HepG2 (cell line): ENCODE data around the gene CMC1. TPM values are rescaled to one million over a fixed set of nuclear protein-coding genes. Genes with fewer than 3 reads are reported as not detected.

ENCODE experiments used
- ATAC-seq: fragments of 200-7000 bp; cut with Tn5 transposase; 3 replicates; pipeline ENCODE4 v1.9.1; 2020; ENCODE audit warnings: mild to moderate bottlenecking, moderate library complexity
- BruUV-seq: library from RNA; stranded (reverse); fragments of 400-500 nt; replicated peaks from 2 replicates; lab custom pipeline; 2021; lab: Mats Ljungman, UMichigan
- CTCF ChIA-PET: fragments of 300-600 bp; formaldehyde crosslinking; extraction: SDS; loops from one replicate; lab custom pipeline; 2021; ENCODE audit warnings: low total read pairs, inconsistent platforms, low intra/inter-chr PET ratio; lab: Yijun Ruan, JAX
- POLR2A ChIA-PET: fragments of 350-600 bp; sonication (Branson Sonifier 250); formaldehyde crosslinking; loops from one replicate; lab custom pipeline; 2020; ENCODE audit warnings: antibody characterized with exemption, inconsistent platforms; lab: Yijun Ruan, JAX
- DNase-seq: peaks from one replicate; pipeline ENCODE4 v3.0.0-alpha.2; 2015; ENCODE audit warnings: low spot score
- FAIRE-seq: peaks from 3 replicates; lab custom pipeline; 2011; peaks lifted over from hg19 to GRCh38; lab: Jason Lieb, UNC
- H2AFZ ChIP-seq: one replicate; pipeline ENCODE4 v1.6.1; 2011; ENCODE audit warnings: low read length, inconsistent platforms
- H3K27ac ChIP-seq: fragments of 300-600 bp; 3 replicates; pipeline ENCODE4 v1.8.0; 2011; ENCODE audit warnings: mixed run types, mild to moderate bottlenecking, mixed read lengths, low read length, inconsistent platforms; ENCODE audit not compliant: insufficient read depth; ENCODE audit errors: extremely low read length
- H3K27me3 ChIP-seq, 2 experiments: fragments of 200-600 bp in 1 of 2; 2 replicates in 1 of 2; 3 replicates in 1 of 2; pipeline versions ENCODE4 v1.6.0 to v1.8.0; 2011; ENCODE audit warnings: low read length in 2 of 2, mild to moderate bottlenecking in 2 of 2, moderate library complexity in 2 of 2, inconsistent platforms in 1 of 2; ENCODE audit not compliant: insufficient read depth in 2 of 2, control insufficient read depth in 1 of 2
- H3K36me3 ChIP-seq, 2 experiments: fragments of 200-600 bp in 1 of 2; replicated peaks in 1 of 2; 2 replicates in 1 of 2; 3 replicates in 1 of 2; pipeline versions ENCODE4 v1.5.1 to v1.8.0; 2011; ENCODE audit warnings: low read length in 2 of 2, inconsistent platforms in 1 of 2; ENCODE audit not compliant: insufficient read depth in 2 of 2, control insufficient read depth in 1 of 2
- H3K4me1 ChIP-seq: 2 replicates; pipeline ENCODE4 v1.5.1; 2012; ENCODE audit warnings: low read length, inconsistent platforms; ENCODE audit not compliant: insufficient read depth
- H3K4me2 ChIP-seq: 2 replicates; pipeline ENCODE4 v1.6.0; 2011; ENCODE audit warnings: low read depth, low read length, inconsistent platforms
- H3K4me3 ChIP-seq, 3 experiments: fragments of 200-600 bp in 1 of 3; sonication (generic), shearing (Covaris generic) in 1 of 3; replicated peaks in 1 of 3; 2 replicates each; pipeline ENCODE4 v1.5.1; 2011 to 2016; ENCODE audit warnings: low read length in 3 of 3, inconsistent platforms in 2 of 3, low read depth in 2 of 3, mild to moderate bottlenecking in 2 of 3, control low read depth in 1 of 3, mixed read lengths in 1 of 3; ENCODE audit not compliant: insufficient read depth in 1 of 3
- H3K79me2 ChIP-seq: one replicate; pipeline ENCODE4 v1.6.1; 2011; ENCODE audit warnings: low read length, inconsistent platforms; ENCODE audit not compliant: insufficient read depth
- H3K9ac ChIP-seq: 2 replicates; pipeline ENCODE4 v1.6.0; 2011; ENCODE audit warnings: mild to moderate bottlenecking, low read depth, low read length, inconsistent platforms; ENCODE audit not compliant: insufficient read depth
- H3K9me3 ChIP-seq: 2 replicates; pipeline ENCODE4 v1.5.1; 2012; ENCODE audit warnings: mild to moderate bottlenecking, low read length
- H4K20me1 ChIP-seq: 2 replicates; pipeline ENCODE4 v1.6.0; 2011; ENCODE audit warnings: inconsistent platforms, mild to moderate bottlenecking, low read length, moderate library complexity; ENCODE audit not compliant: insufficient read depth
- FOXO1 ChIP-seq: sonication (generic); formaldehyde crosslinking; IDR thresholded peaks from 2 replicates; pipeline ENCODE4 v1.4.0; 2020; ENCODE audit warnings: missing genetic modification reagents
- GATA4 ChIP-seq: sonication (generic); IDR thresholded peaks from 2 replicates; pipeline ENCODE4 v1.6.1; 2016; ENCODE audit warnings: antibody characterized with exemption, low read depth, borderline replicate concordance
- KAT8 ChIP-seq: IDR thresholded peaks from 2 replicates; pipeline ENCODE4 v1.6.1; 2016; ENCODE audit warnings: missing genetic modification reagents, missing compliant biosample characterization
- SP4 ChIP-seq: sonication (generic); formaldehyde crosslinking; IDR thresholded peaks from 2 replicates; pipeline ENCODE4 v1.8.1; 2023; ENCODE audit warnings: mild to moderate bottlenecking, missing genetic modification reagents
- ZNF12 ChIP-seq: sonication (generic); formaldehyde crosslinking; IDR thresholded peaks from 2 replicates; pipeline ENCODE4 v1.5.0; 2020; ENCODE audit warnings: missing genetic modification reagents
- ZNF331 ChIP-seq: sonication (generic); formaldehyde crosslinking; IDR thresholded peaks from 2 replicates; pipeline ENCODE4 v1.4.0; 2020; ENCODE audit warnings: missing genetic modification reagents
- ZNF337 ChIP-seq: sonication (generic); formaldehyde crosslinking; IDR thresholded peaks from 2 replicates; pipeline ENCODE4 v1.5.1; 2020; ENCODE audit warnings: missing genetic modification reagents, low read depth, mild to moderate bottlenecking, borderline replicate concordance
- ZSCAN12 ChIP-seq: sonication (generic); formaldehyde crosslinking; IDR thresholded peaks from 2 replicates; pipeline ENCODE4 v1.9.0; 2021; ENCODE audit warnings: mild to moderate bottlenecking, missing genetic modification reagents
- WGBS: methylation state at CpG from one replicate; pipeline ENCODE4 v1.1.6; 2017; ENCODE audit warnings: low lambda C conversion rate; 5-methylcytosine and 5-hydroxymethylcytosine counted together
- in situ Hi-C: cut with HindIII; loops from 2 replicates; pipeline ENCODE4 v1.10.0; 2017; ENCODE audit warnings: low pct_unique_long_range_greater_than_20kb; ENCODE audit not compliant: extremely low pct_ligation_motif_present
- intact Hi-C: fragments of 100-400 bp; cut with micrococcal nuclease; formaldehyde crosslinking; loops from one replicate; pipeline ENCODE4 v1.10.0; 2022; ENCODE audit not compliant: unreplicated experiment
- polyA plus RNA-seq, 8 experiments: library from polyadenylated mRNA; depleted of rRNA in 3 of 8; stranded (reverse) in 7 of 8; unstranded in 1 of 8; fragments of >200 nt; fragmentation: Illumina TruSeq in 4 of 8; extraction: Trizol in 4 of 8; gene quantifications; 2 replicates each; pipeline versions ENCODE4 v1.2.1 to v1.2.3, GENCODE V29; 2011 to 2016; ENCODE audit warnings: low read depth in 4 of 8, missing spikeins in 1 of 8, mixed read lengths in 1 of 8; ENCODE audit not compliant: insufficient read depth in 1 of 8
- total RNA-seq, 5 experiments: library from RNA; depleted of rRNA; stranded (reverse); fragments of >200 nt; fragmentation: Illumina TruSeq; extraction: Trizol; gene quantifications; 2 replicates each; pipeline ENCODE4 v1.2.3, GENCODE V29; 2016; ENCODE audit warnings: low read depth in 1 of 5
- TF ChIP-seq, protein P1 (sequence below): sonication (generic); formaldehyde crosslinking; IDR thresholded peaks from 2 replicates; pipeline ENCODE4 v1.4.0; 2020; ENCODE audit warnings: missing genetic modification reagents
- TF ChIP-seq, protein P2 (sequence below): sonication (generic); formaldehyde crosslinking; IDR thresholded peaks from 2 replicates; pipeline ENCODE4 v1.4.0; 2020; ENCODE audit warnings: missing genetic modification reagents
- TF ChIP-seq, protein P3 (sequence below): IDR thresholded peaks from 2 replicates; pipeline ENCODE4 v1.6.1; 2016; ENCODE audit warnings: low read depth, missing genetic modification reagents, missing compliant biosample characterization

CMC1 gene
- total and polyA plus RNA-seq, 2 of the 13 experiments (the other 11 are each of a cell fraction or from before 2014, with no cell fraction given) = 22.1 to 29.5 TPM

DNA sequence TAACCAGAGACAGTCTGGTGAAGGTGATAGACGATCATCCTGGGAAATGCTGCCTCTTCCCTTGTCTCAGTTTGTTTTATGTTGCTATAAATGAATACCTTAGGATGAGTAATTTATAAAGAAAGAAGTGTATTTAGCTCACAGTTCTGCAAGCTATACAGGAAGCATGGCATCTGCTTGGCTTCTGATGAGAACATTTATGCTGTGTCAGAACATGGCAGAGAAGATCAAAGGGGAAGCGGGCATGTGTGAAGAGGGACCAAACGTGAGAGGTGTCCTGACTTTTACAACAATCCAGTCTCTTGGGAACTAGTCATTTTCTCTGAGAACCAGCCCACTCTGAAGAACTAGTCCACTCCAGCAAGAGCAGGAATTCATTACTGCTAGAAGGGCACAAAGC is 9.6 kb downstream of the CMC1 start:
- no peaks in the 10 kb centered on the region for H3K27me3 ChIP-seq
- intact Hi-C loops = no loop called here
- peaks cover 43% of the 10 kb centered on the region for H3K79me2 ChIP-seq
- 94% methylated on average over 3 of the region's 3 CpGs for WGBS
- in situ Hi-C loops = no loop called here
- no peak overlapping the region for H3K9ac ChIP-seq
- TF ChIP-seq, protein P1, sequence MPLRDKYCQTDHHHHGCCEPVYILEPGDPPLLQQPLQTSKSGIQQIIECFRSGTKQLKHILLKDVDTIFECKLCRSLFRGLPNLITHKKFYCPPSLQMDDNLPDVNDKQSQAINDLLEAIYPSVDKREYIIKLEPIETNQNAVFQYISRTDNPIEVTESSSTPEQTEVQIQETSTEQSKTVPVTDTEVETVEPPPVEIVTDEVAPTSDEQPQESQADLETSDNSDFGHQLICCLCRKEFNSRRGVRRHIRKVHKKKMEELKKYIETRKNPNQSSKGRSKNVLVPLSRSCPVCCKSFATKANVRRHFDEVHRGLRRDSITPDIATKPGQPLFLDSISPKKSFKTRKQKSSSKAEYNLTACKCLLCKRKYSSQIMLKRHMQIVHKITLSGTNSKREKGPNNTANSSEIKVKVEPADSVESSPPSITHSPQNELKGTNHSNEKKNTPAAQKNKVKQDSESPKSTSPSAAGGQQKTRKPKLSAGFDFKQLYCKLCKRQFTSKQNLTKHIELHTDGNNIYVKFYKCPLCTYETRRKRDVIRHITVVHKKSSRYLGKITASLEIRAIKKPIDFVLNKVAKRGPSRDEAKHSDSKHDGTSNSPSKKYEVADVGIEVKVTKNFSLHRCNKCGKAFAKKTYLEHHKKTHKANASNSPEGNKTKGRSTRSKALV (CRISPR knock-in tag) = no peak
- TF ChIP-seq FOXO1 (CRISPR knock-in tag) (no peak), ZNF337 (CRISPR knock-in tag) (no peak), KAT8 (no peak)
- no peak overlapping the region for H3K4me3 ChIP-seq
- ChIA-PET POLR2A (no interaction called here), CTCF (no interaction called here)
- no peaks in the 10 kb centered on the region; a peak in 1 of 5 replicates for H3K36me3 ChIP-seq
- H3K27ac ChIP-seq = no peak overlapping the region
- no TSS peak for BruUV-seq
- H4K20me1 ChIP-seq = no peaks in the 10 kb centered on the region
- DNase-seq (no peak), FAIRE-seq (no peak), ATAC-seq (no peak)
- H3K9me3 ChIP-seq = no peaks in the 10 kb centered on the region
- no peak overlapping the region for H2AFZ ChIP-seq
- H3K4me2 ChIP-seq = no peak overlapping the region
- peaks cover 6% of the 10 kb centered on the region for H3K4me1 ChIP-seq

DNA sequence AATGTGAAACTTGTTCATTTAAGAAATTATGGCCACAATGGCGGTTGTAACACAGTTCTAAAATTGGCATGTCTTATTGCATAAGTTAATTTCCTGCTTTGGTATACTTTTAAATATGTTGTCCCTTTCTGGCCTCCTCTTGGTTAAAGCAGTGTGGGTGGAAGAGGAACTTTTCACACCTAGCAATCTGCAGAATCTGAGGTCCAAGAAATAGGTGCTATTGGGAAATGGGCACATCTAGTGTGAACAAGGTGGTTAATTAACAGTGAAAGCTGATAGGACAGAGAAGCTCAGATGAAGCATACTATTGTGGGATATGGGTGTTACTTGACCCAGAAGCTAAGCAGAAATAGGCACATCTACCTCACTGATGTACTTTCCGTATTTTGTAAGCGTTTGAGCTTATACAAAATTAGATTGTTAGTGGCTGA is 10.6 kb downstream of the CMC1 start:
- Histone ChIP-seq H3K4me2 (no peak overlapping the region), H3K9me3 (no peaks in the 10 kb centered on the region), H3K4me3 (no peak overlapping the region), H4K20me1 (no peaks in the 10 kb centered on the region), H2AFZ (no peak overlapping the region), H3K4me1 (peaks cover 6% of the 10 kb centered on the region), H3K27me3 (no peaks in the 10 kb centered on the region), H3K79me2 (peaks cover 38% of the 10 kb centered on the region), H3K27ac (no peak overlapping the region), H3K36me3 (no peaks in the 10 kb centered on the region; a peak in 1 of 5 replicates), H3K9ac (no peak overlapping the region)
- DNase-seq (no peak), ATAC-seq (no peak), FAIRE-seq (no peak)
- ChIA-PET POLR2A (no interaction called here), CTCF (no interaction called here)
- intact Hi-C loops = no loop called here
- in situ Hi-C loops = no loop called here
- WGBS = 100% methylated on average over 3 of the region's 3 CpGs
- BruUV-seq = no TSS peak
- no peak for TF ChIP-seq SP4
- TF ChIP-seq, protein P2, sequence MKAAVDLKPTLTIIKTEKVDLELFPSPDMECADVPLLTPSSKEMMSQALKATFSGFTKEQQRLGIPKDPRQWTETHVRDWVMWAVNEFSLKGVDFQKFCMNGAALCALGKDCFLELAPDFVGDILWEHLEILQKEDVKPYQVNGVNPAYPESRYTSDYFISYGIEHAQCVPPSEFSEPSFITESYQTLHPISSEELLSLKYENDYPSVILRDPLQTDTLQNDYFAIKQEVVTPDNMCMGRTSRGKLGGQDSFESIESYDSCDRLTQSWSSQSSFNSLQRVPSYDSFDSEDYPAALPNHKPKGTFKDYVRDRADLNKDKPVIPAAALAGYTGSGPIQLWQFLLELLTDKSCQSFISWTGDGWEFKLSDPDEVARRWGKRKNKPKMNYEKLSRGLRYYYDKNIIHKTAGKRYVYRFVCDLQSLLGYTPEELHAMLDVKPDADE (CRISPR knock-in tag) = no peak
- TF ChIP-seq ZNF12 (CRISPR knock-in tag) = no peak
- TF ChIP-seq, protein P3, sequence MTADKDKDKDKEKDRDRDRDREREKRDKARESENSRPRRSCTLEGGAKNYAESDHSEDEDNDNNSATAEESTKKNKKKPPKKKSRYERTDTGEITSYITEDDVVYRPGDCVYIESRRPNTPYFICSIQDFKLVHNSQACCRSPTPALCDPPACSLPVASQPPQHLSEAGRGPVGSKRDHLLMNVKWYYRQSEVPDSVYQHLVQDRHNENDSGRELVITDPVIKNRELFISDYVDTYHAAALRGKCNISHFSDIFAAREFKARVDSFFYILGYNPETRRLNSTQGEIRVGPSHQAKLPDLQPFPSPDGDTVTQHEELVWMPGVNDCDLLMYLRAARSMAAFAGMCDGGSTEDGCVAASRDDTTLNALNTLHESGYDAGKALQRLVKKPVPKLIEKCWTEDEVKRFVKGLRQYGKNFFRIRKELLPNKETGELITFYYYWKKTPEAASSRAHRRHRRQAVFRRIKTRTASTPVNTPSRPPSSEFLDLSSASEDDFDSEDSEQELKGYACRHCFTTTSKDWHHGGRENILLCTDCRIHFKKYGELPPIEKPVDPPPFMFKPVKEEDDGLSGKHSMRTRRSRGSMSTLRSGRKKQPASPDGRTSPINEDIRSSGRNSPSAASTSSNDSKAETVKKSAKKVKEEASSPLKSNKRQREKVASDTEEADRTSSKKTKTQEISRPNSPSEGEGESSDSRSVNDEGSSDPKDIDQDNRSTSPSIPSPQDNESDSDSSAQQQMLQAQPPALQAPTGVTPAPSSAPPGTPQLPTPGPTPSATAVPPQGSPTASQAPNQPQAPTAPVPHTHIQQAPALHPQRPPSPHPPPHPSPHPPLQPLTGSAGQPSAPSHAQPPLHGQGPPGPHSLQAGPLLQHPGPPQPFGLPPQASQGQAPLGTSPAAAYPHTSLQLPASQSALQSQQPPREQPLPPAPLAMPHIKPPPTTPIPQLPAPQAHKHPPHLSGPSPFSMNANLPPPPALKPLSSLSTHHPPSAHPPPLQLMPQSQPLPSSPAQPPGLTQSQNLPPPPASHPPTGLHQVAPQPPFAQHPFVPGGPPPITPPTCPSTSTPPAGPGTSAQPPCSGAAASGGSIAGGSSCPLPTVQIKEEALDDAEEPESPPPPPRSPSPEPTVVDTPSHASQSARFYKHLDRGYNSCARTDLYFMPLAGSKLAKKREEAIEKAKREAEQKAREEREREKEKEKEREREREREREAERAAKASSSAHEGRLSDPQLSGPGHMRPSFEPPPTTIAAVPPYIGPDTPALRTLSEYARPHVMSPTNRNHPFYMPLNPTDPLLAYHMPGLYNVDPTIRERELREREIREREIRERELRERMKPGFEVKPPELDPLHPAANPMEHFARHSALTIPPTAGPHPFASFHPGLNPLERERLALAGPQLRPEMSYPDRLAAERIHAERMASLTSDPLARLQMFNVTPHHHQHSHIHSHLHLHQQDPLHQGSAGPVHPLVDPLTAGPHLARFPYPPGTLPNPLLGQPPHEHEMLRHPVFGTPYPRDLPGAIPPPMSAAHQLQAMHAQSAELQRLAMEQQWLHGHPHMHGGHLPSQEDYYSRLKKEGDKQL (CRISPR knock-in tag) = no peak
- TF ChIP-seq ZSCAN12 (CRISPR knock-in tag) = no peak
- TF ChIP-seq ZNF331 (CRISPR knock-in tag) = no peak
- TF ChIP-seq GATA4 = no peak
